Natural killer cell (primary cell): ENCODE results near the gene CD300H. TPM values are rescaled to one million over a fixed set of nuclear protein-coding genes. Genes with fewer than 3 reads are reported as not detected.

Experiments
- ATAC-seq, 3 donors: fragments of 150-1000 bp in 2 of 3; fragments of 200-7000 bp in 1 of 3; cut with Tn5 transposase; 1 replicate in 1 of 3; 2 replicates in 2 of 3; pipeline ENCODE4 v1.10.0; 2021; ENCODE audit warnings: mild to moderate bottlenecking in 2 of 3, moderate library complexity in 2 of 3
- DNase-seq, 2 donors: peaks; one replicate each; pipeline versions ENCODE4 v3.0.0 to v3.0.0-alpha.2; 2013 to 2021; ENCODE audit warnings: mixed read lengths in 1 of 2
- H3K27ac ChIP-seq: one replicate; pipeline ENCODE4 v1.5.1; 2013; ENCODE audit warnings: mild to moderate bottlenecking, low read length
- H3K27me3 ChIP-seq: one replicate; pipeline ENCODE4 v1.6.1; 2013; ENCODE audit warnings: low read length; ENCODE audit not compliant: control insufficient read depth, insufficient read depth
- H3K36me3 ChIP-seq: one replicate; pipeline ENCODE4 v1.6.1; 2013; ENCODE audit warnings: low read length; ENCODE audit not compliant: control insufficient read depth, insufficient read depth
- H3K4me1 ChIP-seq: one replicate; pipeline ENCODE4 v1.6.1; 2013; ENCODE audit warnings: low read length; ENCODE audit not compliant: control insufficient read depth, insufficient read depth
- H3K4me3 ChIP-seq: one replicate; pipeline ENCODE4 v1.5.1; 2013; ENCODE audit warnings: low read length
- H3K9me3 ChIP-seq: one replicate; pipeline ENCODE4 v1.6.1; 2013; ENCODE audit warnings: low read length; ENCODE audit not compliant: control insufficient read depth, insufficient read depth
- H3K27ac Mint-ChIP-seq, 2 donors: one replicate each; pipeline ENCODE4 v1.8.0; 2022; ENCODE audit warnings: mild to moderate bottlenecking in 2 of 2, mixed read lengths in 2 of 2, moderate library complexity in 1 of 2
- H3K27me3 Mint-ChIP-seq, 2 donors: one replicate each; pipeline ENCODE4 v1.8.0; 2022; ENCODE audit warnings: low read depth in 2 of 2, mixed read lengths in 2 of 2
- H3K36me3 Mint-ChIP-seq: one replicate; pipeline ENCODE4 v1.8.0; 2022; ENCODE audit warnings: mixed read lengths
- H3K4me1 Mint-ChIP-seq, 2 donors: one replicate each; pipeline ENCODE4 v1.8.0; 2022; ENCODE audit warnings: mixed read lengths in 2 of 2
- H3K4me3 Mint-ChIP-seq: one replicate; pipeline ENCODE4 v1.8.0; 2022; ENCODE audit warnings: mild to moderate bottlenecking, moderate library complexity, mixed read lengths
- H3K9me3 Mint-ChIP-seq, 2 donors: one replicate each; pipeline ENCODE4 v1.8.0; 2022; ENCODE audit warnings: mixed read lengths in 2 of 2
- WGBS: methylation state at CpG from one replicate; pipeline ENCODE4 v1.1.7; 2013; ENCODE audit warnings: missing lambda C conversion rate; ENCODE audit not compliant: insufficient coverage; 5-methylcytosine and 5-hydroxymethylcytosine counted together
- intact Hi-C: fragments of 100-400 bp; cut with micrococcal nuclease; formaldehyde crosslinking; loops from one replicate; pipeline ENCODE4 v1.14.2; 2022
- total RNA-seq, 4 donors: library from RNA; stranded (reverse); fragments of 120-200 nt in 1 of 4; gene quantifications; one replicate each; pipeline versions ENCODE4 v1.2.3 to v1.2.4, GENCODE V29; 2013 to 2022
- TF ChIP-seq, protein P1 (sequence below): fragments of 200-600 bp; IDR thresholded peaks from one replicate; pipeline ENCODE4 v1.8.0; 2022; ENCODE audit warnings: antibody characterized with exemption

CD300H gene
- total RNA-seq, 3 donors from 2014 or later (not counting 1 experiment from before 2014, with no cell fraction given), result 0.90 to 9.3 TPM; not detected in 1

DNA sequence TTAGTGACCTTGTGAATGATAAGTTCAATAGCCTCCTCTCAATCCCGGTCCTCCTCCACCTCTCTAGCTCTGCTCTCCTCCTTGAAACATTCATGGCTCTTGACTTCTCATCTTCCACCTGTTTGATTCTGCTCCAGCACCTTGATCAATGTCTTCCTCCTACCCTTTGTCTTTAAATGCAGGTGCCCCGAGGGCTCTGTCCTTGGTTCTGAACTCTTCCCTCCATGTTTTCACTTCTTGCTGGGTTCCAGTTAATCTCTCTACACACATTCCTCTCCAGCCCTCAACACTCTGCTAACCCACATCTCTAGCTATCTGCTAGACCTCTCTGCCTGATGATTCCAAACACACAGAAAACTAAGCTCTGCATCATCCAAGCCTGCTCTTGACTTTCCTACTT is 42.8 kb upstream of the CD300H start:
- DNase-seq (no peak), ATAC-seq (no peak)
- intact Hi-C loops, result no loop called here
- Mint-ChIP-seq H3K4me1 (peaks cover 8 to 24% of the 10 kb centered on the region in 2 donors), H3K9me3 (no peaks in the 10 kb centered on the region), H3K36me3 (no peaks in the 10 kb centered on the region), H3K4me3 (no peak overlapping the region), H3K27me3 (peaks cover 11 to 13% of the 10 kb centered on the region in 2 donors), H3K27ac (no peak overlapping the region)
- H3K27ac ChIP-seq, result no peak overlapping the region
- H3K9me3 ChIP-seq, result no peaks in the 10 kb centered on the region
- no peak overlapping the region for H3K4me3 ChIP-seq
- WGBS, result 38% methylated on average over 2 of the region's 2 CpGs
- peaks cover 29% of the 10 kb centered on the region for H3K4me1 ChIP-seq
- H3K27me3 ChIP-seq, result peaks cover 3% of the 10 kb centered on the region
- TF ChIP-seq, protein P1, sequence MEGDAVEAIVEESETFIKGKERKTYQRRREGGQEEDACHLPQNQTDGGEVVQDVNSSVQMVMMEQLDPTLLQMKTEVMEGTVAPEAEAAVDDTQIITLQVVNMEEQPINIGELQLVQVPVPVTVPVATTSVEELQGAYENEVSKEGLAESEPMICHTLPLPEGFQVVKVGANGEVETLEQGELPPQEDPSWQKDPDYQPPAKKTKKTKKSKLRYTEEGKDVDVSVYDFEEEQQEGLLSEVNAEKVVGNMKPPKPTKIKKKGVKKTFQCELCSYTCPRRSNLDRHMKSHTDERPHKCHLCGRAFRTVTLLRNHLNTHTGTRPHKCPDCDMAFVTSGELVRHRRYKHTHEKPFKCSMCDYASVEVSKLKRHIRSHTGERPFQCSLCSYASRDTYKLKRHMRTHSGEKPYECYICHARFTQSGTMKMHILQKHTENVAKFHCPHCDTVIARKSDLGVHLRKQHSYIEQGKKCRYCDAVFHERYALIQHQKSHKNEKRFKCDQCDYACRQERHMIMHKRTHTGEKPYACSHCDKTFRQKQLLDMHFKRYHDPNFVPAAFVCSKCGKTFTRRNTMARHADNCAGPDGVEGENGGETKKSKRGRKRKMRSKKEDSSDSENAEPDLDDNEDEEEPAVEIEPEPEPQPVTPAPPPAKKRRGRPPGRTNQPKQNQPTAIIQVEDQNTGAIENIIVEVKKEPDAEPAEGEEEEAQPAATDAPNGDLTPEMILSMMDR, result no peak
- no peaks in the 10 kb centered on the region for H3K36me3 ChIP-seq

- no peak overlapping the region for H3K27ac ChIP-seq
These were observed 41.2 kb upstream of the CD300H start for GRCh38 chr17:74608511-74608910.

GRCh38 chr17:74607221-74607620 is 39.9 kb upstream of the CD300H start:
- WGBS, result 22% methylated on average over 1 of the region's 1 CpG
- intact Hi-C loops, result no loop called here
- ATAC-seq, result no peak
- H3K4me1 Mint-ChIP-seq, result peaks cover 5 to 6% of the 10 kb centered on the region in 2 donors
- no peak for DNase-seq
- H3K4me1 ChIP-seq, result peaks cover 36% of the 10 kb centered on the region
- H3K4me3 Mint-ChIP-seq, result no peak overlapping the region
- H3K36me3 Mint-ChIP-seq, result no peaks in the 10 kb centered on the region
- H3K27ac Mint-ChIP-seq, result no peak overlapping the region
- H3K9me3 ChIP-seq, result no peaks in the 10 kb centered on the region
- H3K4me3 ChIP-seq, result no peak overlapping the region
- H3K27ac ChIP-seq, result no peak overlapping the region
- H3K36me3 ChIP-seq, result no peaks in the 10 kb centered on the region
- no peaks in the 10 kb centered on the region for H3K9me3 Mint-ChIP-seq
- H3K27me3 Mint-ChIP-seq, result peaks cover 11 to 16% of the 10 kb centered on the region in 2 donors
- H3K27me3 ChIP-seq, result no peaks in the 10 kb centered on the region
- TF ChIP-seq, protein P1, result no peak

More at GRCh38 chr17:74608511-74608910, 41.2 kb upstream of the CD300H start:
- 96% methylated on average over 3 of the region's 3 CpGs for WGBS
- peaks cover 11 to 12% of the 10 kb centered on the region in 2 donors for H3K27me3 Mint-ChIP-seq
- Histone ChIP-seq H3K9me3 (no peaks in the 10 kb centered on the region), H3K4me3 (no peak overlapping the region), H3K27me3 (peaks cover 2% of the 10 kb centered on the region), H3K4me1 (peaks cover 37% of the 10 kb centered on the region), H3K36me3 (no peaks in the 10 kb centered on the region)
- no peak overlapping the region for H3K27ac Mint-ChIP-seq
- H3K9me3 Mint-ChIP-seq, result no peaks in the 10 kb centered on the region
- peaks cover 8 to 19% of the 10 kb centered on the region in 2 donors for H3K4me1 Mint-ChIP-seq
- TF ChIP-seq, protein P1, result no peak
- H3K36me3 Mint-ChIP-seq, result no peaks in the 10 kb centered on the region
- no peak overlapping the region for H3K4me3 Mint-ChIP-seq
- intact Hi-C loops, result no loop called here
- ATAC-seq (no peak), DNase-seq (no peak)

DNA sequence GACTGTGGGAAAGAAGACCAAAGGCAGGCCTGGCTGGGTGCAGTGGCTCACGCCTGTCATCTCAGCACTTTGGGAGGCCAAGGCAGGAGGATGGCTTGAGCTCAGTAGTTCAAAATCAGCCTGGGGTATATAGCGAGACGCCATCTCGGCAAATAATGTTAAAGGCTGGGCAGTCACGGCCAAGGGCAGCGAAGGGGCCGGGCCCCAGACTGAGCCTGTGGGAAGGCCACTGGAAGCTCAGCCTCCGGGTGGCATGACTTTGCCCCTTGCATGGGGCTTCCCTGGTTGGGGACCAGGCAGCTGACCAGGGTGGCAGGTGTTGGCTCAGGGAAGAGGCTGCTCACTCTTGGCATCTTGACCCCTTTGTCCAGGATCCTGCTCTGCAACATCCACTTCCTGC is 38.7 kb upstream of the CD300H start:
- peaks cover 35% of the 10 kb centered on the region for H3K4me1 ChIP-seq

More for the DNA sequence above, 38.7 kb upstream of the CD300H start:
- DNase-seq, result no peak
- no peak for ATAC-seq
- Histone ChIP-seq H3K27me3 (no peaks in the 10 kb centered on the region), H3K9me3 (no peaks in the 10 kb centered on the region), H3K4me3 (no peak overlapping the region), H3K36me3 (no peaks in the 10 kb centered on the region), H3K27ac (no peak overlapping the region)
- TF ChIP-seq, protein P1, result no peak
- no peak overlapping the region for H3K4me3 Mint-ChIP-seq
- 96% methylated on average over 8 of the region's 8 CpGs for WGBS
- intact Hi-C loops, result no loop called here
- no peak overlapping the region for H3K27ac Mint-ChIP-seq
- H3K9me3 Mint-ChIP-seq, result no peaks in the 10 kb centered on the region
- H3K36me3 Mint-ChIP-seq, result no peaks in the 10 kb centered on the region
- peaks cover 11 to 17% of the 10 kb centered on the region in 2 donors for H3K27me3 Mint-ChIP-seq
- no peaks in the 10 kb centered on the region for H3K4me1 Mint-ChIP-seq
